GM10847 (cell line): ENCODE measurements around the gene LRRC71.

Experiments used
- POLR2A ChIP-seq: IDR thresholded peaks from 2 replicates; pipeline ENCODE4 v1.6.1; 2011; ENCODE audit not compliant: insufficient read length; ENCODE audit errors: extremely low read depth

The LRRC71 gene

DNA sequence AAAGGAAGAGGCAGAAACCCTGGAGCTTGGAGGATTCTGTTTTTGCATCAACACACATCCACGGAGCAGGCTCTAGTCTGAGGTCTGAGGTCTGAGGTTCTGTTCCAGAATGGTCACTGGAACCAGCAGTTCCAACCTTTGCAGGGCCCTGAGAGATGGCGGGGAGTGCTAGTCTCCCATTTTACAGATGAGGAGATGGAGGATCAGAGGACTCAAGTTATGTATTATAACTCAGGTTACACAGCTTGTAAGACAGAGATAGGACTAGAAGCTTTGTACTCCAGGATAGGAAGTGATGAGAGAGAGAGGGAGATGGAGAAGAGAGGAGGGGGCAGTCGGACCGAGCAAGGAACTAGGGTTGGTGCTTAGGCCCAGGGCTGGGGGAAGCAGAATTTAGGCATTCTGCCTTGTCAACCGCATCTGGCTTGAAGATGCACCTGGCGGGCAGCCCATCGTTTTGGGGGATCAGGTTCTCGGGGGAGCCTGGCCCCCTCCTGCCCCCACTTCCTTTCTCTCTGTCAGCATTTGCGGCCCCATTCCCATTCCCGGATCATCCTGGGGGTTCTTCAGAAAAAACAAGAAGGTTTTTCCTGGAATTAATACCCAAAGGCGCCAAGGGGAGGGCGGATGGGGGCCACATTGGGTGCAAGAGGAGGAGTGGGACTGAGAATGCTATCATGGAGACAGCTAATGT is 21.3 kb upstream of the LRRC71 start:
- TF ChIP-seq POLR2A, result no peak

DNA sequence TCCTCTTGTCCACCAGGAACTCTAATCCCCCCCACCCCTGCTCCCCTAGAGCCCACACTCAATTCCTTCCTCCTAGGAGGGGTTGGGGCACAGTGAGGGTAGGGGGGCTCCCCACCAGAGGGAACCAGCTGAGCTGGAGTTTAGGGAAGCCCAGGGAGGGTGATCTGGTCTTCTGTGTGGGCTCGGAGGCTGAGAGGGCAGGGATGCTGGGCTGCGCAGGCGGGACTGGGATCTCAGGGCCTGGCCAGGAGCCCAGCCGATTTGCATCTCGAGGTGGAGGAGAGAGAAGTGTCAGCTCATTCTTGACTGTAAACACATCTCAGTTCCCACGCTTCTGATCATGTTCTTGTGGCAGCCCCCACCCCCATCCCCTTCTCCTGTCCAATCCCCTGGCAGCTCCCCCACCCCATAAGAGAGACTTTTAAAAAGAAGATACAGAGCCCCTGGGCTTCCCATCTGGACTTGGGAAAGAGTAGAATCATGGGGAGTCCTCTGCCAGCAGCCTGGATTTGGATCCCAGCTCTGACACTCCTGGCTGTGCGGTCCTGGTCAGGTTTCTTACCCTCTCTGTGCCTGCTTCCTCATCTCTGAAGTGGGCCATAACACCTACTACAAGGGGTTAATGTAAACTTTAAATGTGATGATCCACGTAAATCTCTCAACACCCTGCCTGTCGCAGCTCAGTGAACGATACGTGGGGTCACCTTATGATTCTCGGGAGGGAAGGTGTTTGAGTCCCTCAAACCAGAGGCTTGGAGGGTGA is 20.3 kb upstream of the LRRC71 start:
- no peak for TF ChIP-seq POLR2A

DNA sequence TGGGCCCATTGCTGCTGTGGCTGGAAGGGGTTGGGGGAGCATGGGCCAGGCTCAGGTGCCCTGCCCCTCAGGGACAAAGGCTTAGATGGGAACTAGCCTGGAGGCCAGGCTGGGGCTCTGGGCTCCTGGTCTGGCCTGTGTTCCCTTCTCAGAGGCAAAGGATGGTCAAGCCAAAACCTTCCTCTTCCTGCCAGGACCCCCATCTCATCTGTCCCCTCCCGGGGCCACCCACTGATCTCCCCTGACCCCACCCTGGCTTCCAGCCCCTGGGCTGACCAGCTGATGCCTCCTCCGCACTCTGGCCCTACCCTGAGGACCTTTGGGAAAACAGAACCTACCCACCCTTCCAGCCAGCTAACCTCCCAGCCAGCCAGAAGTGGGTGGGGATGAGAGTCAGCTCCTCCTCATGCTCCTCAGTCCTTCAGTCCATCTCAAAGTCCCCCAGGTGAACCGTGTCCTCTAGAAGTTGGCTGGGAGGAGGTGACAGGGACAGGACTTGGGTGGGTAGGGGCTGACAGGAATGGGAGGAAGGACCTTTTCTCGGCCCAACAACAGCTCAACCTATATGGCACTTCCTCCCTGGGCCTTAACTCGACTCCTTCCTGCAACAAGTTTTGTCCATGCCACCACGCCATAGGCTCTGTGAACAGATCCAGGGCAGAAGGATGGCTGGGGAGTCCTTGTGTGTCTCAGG is 19.4 kb upstream of the LRRC71 start:
- no peak for TF ChIP-seq POLR2A

GRCh38 chr1:156901590-156901900 is 18.9 kb upstream of the LRRC71 start:
- TF ChIP-seq POLR2A, result no peak

DNA sequence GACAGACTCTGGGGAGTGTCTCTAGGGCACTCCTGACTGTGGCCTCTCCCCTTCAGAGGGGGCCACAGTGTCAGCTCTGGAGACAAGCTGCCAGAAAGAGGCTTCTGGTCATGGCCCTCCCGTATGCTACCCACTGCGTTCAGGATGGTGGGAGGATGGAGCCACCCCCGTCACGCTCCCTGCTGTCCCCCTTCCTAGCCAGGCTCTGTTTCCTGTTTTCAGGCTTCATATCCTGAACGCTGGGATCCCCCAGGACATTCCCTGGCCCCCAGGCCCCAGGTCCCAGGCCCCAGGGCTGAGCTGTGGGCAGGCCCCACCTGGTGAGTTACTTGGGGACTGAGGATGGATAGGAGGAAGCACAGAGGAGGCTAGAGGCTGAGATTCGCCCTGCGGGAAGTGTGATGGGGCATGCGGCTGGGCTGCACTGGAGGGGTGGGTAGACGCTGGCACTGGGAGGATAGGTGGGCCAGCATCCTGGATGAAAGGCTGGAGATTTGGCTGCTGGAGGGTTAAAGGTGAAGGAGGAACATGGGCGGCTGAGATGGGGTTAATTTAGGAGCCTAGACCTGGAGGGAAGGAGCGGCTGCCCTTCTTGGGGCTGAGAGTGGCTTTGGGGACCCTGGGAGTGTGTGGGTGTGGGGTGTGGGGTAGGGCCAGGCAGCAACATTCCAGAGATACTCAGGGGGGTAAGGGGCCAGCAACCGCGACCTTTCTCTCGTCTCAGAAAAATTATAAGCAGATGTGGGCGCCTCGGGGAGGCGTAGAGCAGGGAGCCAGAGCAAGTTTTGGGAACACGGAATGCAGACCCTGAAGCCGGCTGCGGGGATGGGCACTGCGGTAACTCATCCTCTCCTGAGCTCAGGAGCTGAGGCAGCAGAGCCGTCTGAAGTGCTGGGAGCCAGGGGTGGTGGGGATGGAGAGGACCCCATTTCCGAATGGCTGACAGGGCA is 18.2 kb upstream of the LRRC71 start:
- TF ChIP-seq POLR2A, result no peak

- TF ChIP-seq POLR2A, result no peak
These were observed 16.9 kb upstream of the LRRC71 start for GRCh38 chr1:156903328-156904091.

DNA sequence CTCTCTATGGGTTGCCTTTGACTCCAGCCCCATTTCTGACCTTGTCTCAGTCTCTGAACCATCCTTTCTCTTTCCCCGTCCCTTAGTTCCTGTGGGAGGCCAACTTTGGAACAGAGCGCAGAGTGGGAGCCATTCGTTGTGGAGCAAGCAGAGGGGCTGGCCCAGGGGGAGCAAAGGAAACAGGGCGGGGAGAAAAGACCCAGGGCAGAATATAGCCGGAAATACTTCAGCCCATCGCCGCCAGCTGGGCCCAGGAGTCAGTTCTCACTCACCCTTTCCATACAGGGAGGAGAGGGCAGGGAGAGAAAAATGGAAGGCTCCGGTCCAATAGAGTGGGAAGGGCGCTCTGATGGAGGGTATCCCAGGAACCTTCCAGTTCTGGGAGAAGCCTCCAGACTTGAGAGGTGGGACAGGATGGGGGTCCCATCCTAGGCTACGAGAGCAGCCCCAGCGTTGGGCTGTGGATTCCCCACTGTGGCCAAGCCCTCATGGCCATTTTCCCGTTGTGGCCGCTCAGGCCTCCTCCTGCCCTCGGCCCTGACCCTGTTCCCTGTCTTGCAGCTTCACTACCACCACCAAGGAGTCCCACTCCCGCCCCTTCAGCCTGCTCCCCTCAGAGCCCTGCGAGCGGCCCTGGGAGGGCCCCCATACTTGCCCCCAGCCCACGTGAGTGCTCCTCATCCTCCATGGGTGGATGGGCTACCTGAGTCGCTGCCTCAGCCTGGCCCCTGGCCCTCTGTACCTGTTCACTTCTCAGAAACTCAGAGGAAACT is 16.1 kb upstream of the LRRC71 start:
- TF ChIP-seq POLR2A, result no peak

- TF ChIP-seq POLR2A, result no peak
These were observed 15.3 kb upstream of the LRRC71 start for GRCh38 chr1:156905176-156905575.

GRCh38 chr1:156905651-156906050 is 14.8 kb upstream of the LRRC71 start:
- TF ChIP-seq POLR2A, result no peak

GRCh38 chr1:156906206-156906906 is 14.1 kb upstream of the LRRC71 start:
- no peak for TF ChIP-seq POLR2A

- no peak for TF ChIP-seq POLR2A
These were observed 11.9 kb upstream of the LRRC71 start for GRCh38 chr1:156908541-156908940.

- TF ChIP-seq POLR2A, result no peak
These were observed 11.5 kb upstream of the LRRC71 start for GRCh38 chr1:156908955-156909354.

- no peak for TF ChIP-seq POLR2A
These were observed 10.8 kb upstream of the LRRC71 start for GRCh38 chr1:156909671-156910070.

GRCh38 chr1:156910309-156910782 is 10.1 kb upstream of the LRRC71 start:
- no peak for TF ChIP-seq POLR2A
